ENCODE data around the gene RAD17. TPM values are rescaled to one million over a fixed set of nuclear protein-coding genes. Genes with fewer than 3 reads are reported as not detected.

RAD17 gene
- total RNA-seq, 4 donors from 2014 or later = 4.9 to 18.3 (median 10.9) TPM

GRCh38 chr5:69334793-69335268 is 34.8 kb upstream of the RAD17 start:
- Histone ChIP-seq H3K4me3 (peak overlapping the region in 1 of 4 donors; percentile 17), H3K27me3 (no peaks in the 10 kb centered on the region), H3K27ac (no peak overlapping the region), H3K36me3 (no peaks in the 10 kb centered on the region), H3K4me1 (peaks cover 10 to 34% (median 11%) of the 10 kb centered on the region in 3 donors), H3K9me3 (no peaks in the 10 kb centered on the region)
- WGBS, 2 donors = 3 to 12% methylated on average over 16 to 18 of the region's 18 CpGs
- intact Hi-C loops (cut with DNase I) = loop anchor here (10.0 kb wide), 1 partner anchor 240 kb away; the partner anchor contains the start of gene SLC30A5
- TF ChIP-seq POLR2A (IDR thresholded peaks at IDR 0.05) (no peak), CTCF (IDR thresholded peaks at IDR 0.05) (peak; percentile 47 to 82 (median 69))
- DNase-seq = no peak

GRCh38 chr5:69335341-69335935 is 34.2 kb upstream of the RAD17 start:
- TF ChIP-seq CTCF (IDR thresholded peaks at IDR 0.05) (no peak), POLR2A (IDR thresholded peaks at IDR 0.05) (no peak)
- H3K27ac ChIP-seq = no peak overlapping the region
- H3K27me3 ChIP-seq = no peaks in the 10 kb centered on the region
- H3K36me3 ChIP-seq = no peaks in the 10 kb centered on the region
- 93% methylated on average over 2 of the region's 7 CpGs; no CpG with 5 or more reads in 1 of the 2 donors for WGBS, 2 donors
- no peak for DNase-seq
- H3K9me3 ChIP-seq = no peaks in the 10 kb centered on the region
- intact Hi-C loops (cut with DNase I) = loop anchor here (10.0 kb wide), 1 partner anchor 241 kb away; the partner anchor contains the start of gene SLC30A5
- no peak overlapping the region for H3K4me3 ChIP-seq
- H3K4me1 ChIP-seq = peaks cover 10 to 34% (median 11%) of the 10 kb centered on the region in 3 donors

GRCh38 chr5:69341520-69342161 is 28.0 kb upstream of the RAD17 start:
- DNase-seq = no peak

GRCh38 chr5:69343083-69343482 is 26.5 kb upstream of the RAD17 start:
- Histone ChIP-seq H3K36me3 (no peaks in the 10 kb centered on the region), H3K4me3 (no peak overlapping the region), H3K27me3 (no peaks in the 10 kb centered on the region), H3K4me1 (peaks cover 0 to 18% (median 0%) of the 10 kb centered on the region in 3 donors), H3K27ac (no peak overlapping the region), H3K9me3 (no peaks in the 10 kb centered on the region)
- 43% methylated on average over 1 of the region's 1 CpG for WGBS, 2 donors
- no peak for TF ChIP-seq CTCF (IDR thresholded peaks at IDR 0.05)
- no peak for TF ChIP-seq POLR2A (IDR thresholded peaks at IDR 0.05)
- intact Hi-C loops (cut with DNase I) = no loop called here
- DNase-seq = no peak

More at GRCh38 chr5:69341520-69342161, 28.0 kb upstream of the RAD17 start:
- Histone ChIP-seq H3K4me3 (no peak overlapping the region), H3K36me3 (no peaks in the 10 kb centered on the region), H3K27me3 (no peaks in the 10 kb centered on the region), H3K4me1 (peaks cover 0 to 18% (median 0%) of the 10 kb centered on the region in 3 donors), H3K27ac (no peak overlapping the region), H3K9me3 (no peaks in the 10 kb centered on the region)
- 73 to 86% methylated on average over 2 to 4 of the region's 4 CpGs for WGBS, 2 donors
- intact Hi-C loops (cut with DNase I) = no loop called here
- TF ChIP-seq POLR2A (IDR thresholded peaks at IDR 0.05) = no peak
- no peak for TF ChIP-seq CTCF (IDR thresholded peaks at IDR 0.05)

- no peak overlapping the region for H3K4me3 ChIP-seq
- no peaks in the 10 kb centered on the region for H3K27me3 ChIP-seq
- intact Hi-C loops (cut with DNase I) = no loop called here
- peaks cover 0 to 59% (median 6%) of the 10 kb centered on the region in 3 donors for H3K36me3 ChIP-seq
- no peak for TF ChIP-seq POLR2A (IDR thresholded peaks at IDR 0.05)
- TF ChIP-seq CTCF (IDR thresholded peaks at IDR 0.05) = no peak
- no peak overlapping the region for H3K27ac ChIP-seq
- H3K9me3 ChIP-seq = no peaks in the 10 kb centered on the region
- no peaks in the 10 kb centered on the region for H3K4me1 ChIP-seq
- no peak for DNase-seq
These were observed 19.0 kb upstream of the RAD17 start for GRCh38 chr5:69350664-69351063.

Data from esophagus squamous epithelium (tissue), 5 donors.